Esophagus squamous epithelium (tissue), 5 donors: ENCODE results near the gene PTP4A2. TPM values are rescaled to one million over a fixed set of nuclear protein-coding genes. Genes with fewer than 3 reads are reported as not detected.
A peak's percentile ranks its signal among the peaks of the same experiment; 100 is the strongest.

Experiments
- DNase-seq: peaks from one replicate; lab custom pipeline; 2025; lab: John Stamatoyannopoulos, UW
- H3K27ac ChIP-seq, 4 donors: fragments of 200-600 bp; sonication (generic); one replicate each; pipeline ENCODE4 v1.5.1; 2016 to 2019; ENCODE audit warnings: mild to moderate bottlenecking in 1 of 4
- H3K27me3 ChIP-seq, 4 donors: fragments of 200-600 bp; sonication (generic); 1 replicate in 3 of 4; 2 replicates in 1 of 4; pipeline versions ENCODE4 v1.5.1 to v1.6.0; 2017 to 2021; ENCODE audit warnings: antibody characterized with exemption in 1 of 4
- H3K36me3 ChIP-seq, 3 donors: fragments of 200-600 bp; sonication (generic); one replicate each; pipeline ENCODE4 v1.5.1; 2016 to 2019
- H3K4me1 ChIP-seq, 3 donors: fragments of 200-600 bp; sonication (generic); one replicate each; pipeline ENCODE4 v1.5.1; 2017 to 2019
- H3K4me3 ChIP-seq, 4 donors: fragments of 200-600 bp; sonication (generic); 1 replicate in 3 of 4; 2 replicates in 1 of 4; pipeline ENCODE4 v1.5.1; 2016 to 2019; ENCODE audit warnings: mild to moderate bottlenecking in 2 of 4, moderate library complexity in 1 of 4
- H3K9me3 ChIP-seq, 3 donors: fragments of 200-600 bp; sonication (generic); one replicate each; pipeline ENCODE4 v1.5.1; 2016 to 2019
- POLR2A ChIP-seq, 4 donors: fragments of 450-650 bp; IDR thresholded peaks; one replicate each; pipeline ENCODE4 v1.6.1; 2017; ENCODE audit warnings: antibody characterized with exemption in 4 of 4, mild to moderate bottlenecking in 4 of 4, moderate library complexity in 3 of 4
- WGBS, 2 donors: methylation state at CpG; one replicate each; pipeline ENCODE4 v1.1.5; 2018; 5-methylcytosine and 5-hydroxymethylcytosine counted together
- intact Hi-C: fragments of 100-400 bp; cut with DNase I; formaldehyde crosslinking; loops from one replicate; pipeline ENCODE4 v1.15.0; 2022
- total RNA-seq, 4 donors: library from RNA; depleted of rRNA; stranded (reverse); fragments of >200 nt; gene quantifications; one replicate each; pipeline ENCODE4 v1.1.0, GENCODE V29; 2016
- TF ChIP-seq, protein P1 (sequence below), 6 experiments: fragments of 450-650 bp in 4 of 6; fragments of 200-600 bp in 2 of 6; sonication (generic) in 2 of 6; IDR thresholded peaks; one replicate each; pipeline ENCODE4 v1.5.1; 2016 to 2019; ENCODE audit warnings: antibody characterized with exemption in 6 of 6, mild to moderate bottlenecking in 4 of 6, moderate library complexity in 4 of 6
- donor health status: DM: yes; HTN: yes; CAD: no.

Gene PTP4A2
- total RNA-seq, 4 donors from 2014 or later = 71.4 to 122 (median 108) TPM

DNA sequence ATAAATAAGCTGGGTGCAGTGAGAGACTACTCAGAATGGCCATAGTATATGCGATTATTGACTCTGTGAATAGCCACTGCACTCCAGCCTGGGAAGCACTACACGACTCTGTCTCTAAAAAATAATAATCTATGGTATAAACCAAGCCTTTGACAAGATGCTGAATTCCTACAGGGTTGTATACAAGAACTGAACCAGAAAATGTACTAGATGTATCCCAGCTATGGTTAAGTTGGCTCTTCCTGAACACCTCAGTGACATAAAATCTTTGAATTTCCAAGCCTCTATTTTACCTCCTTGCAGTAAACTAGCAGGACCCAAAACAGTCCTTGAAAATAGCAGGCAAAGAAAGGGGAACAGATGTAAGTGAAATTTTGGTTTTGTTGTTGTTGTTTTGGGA lies 32.5 kb downstream of the PTP4A2 start:
- Histone ChIP-seq H3K27ac (no peak overlapping the region), H3K4me1 (peaks cover 0 to 8% (median under 1%) of the 10 kb centered on the region in 3 donors), H3K9me3 (no peaks in the 10 kb centered on the region), H3K36me3 (peaks cover 4 to 56% (median 16%) of the 10 kb centered on the region in 3 donors), H3K27me3 (no peaks in the 10 kb centered on the region), H3K4me3 (no peak overlapping the region)
- DNase-seq = no peak
- TF ChIP-seq POLR2A (IDR thresholded peaks at IDR 0.05) = no peak
- TF ChIP-seq, protein P1, sequence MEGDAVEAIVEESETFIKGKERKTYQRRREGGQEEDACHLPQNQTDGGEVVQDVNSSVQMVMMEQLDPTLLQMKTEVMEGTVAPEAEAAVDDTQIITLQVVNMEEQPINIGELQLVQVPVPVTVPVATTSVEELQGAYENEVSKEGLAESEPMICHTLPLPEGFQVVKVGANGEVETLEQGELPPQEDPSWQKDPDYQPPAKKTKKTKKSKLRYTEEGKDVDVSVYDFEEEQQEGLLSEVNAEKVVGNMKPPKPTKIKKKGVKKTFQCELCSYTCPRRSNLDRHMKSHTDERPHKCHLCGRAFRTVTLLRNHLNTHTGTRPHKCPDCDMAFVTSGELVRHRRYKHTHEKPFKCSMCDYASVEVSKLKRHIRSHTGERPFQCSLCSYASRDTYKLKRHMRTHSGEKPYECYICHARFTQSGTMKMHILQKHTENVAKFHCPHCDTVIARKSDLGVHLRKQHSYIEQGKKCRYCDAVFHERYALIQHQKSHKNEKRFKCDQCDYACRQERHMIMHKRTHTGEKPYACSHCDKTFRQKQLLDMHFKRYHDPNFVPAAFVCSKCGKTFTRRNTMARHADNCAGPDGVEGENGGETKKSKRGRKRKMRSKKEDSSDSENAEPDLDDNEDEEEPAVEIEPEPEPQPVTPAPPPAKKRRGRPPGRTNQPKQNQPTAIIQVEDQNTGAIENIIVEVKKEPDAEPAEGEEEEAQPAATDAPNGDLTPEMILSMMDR (IDR thresholded peaks at IDR 0.05) = no peak
- intact Hi-C loops = no loop called here
- WGBS, 2 donors = 85 to 92% methylated on average over 2 of the region's 2 CpGs

DNA sequence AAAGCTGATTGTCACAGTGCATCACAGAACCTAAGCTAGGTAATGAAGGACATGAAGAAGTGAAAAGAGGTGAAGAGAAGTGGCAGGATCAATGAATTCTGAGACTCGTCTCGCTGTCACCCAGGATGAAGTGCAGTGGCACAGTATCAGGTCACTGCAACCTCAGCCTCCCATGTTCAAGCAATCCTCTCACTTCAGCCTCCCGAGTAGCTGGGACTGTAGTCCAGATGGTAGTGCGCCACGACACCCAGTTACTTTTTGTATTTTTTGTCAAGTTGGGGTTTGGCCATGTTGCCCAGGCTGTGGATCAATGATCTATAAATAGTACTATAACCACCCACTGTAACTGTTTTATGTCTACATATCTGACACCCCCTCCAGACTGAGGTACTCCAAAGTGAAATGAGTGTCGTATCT lies 33.1 kb downstream of the PTP4A2 start:
- H3K36me3 ChIP-seq = peaks cover 4 to 52% (median 16%) of the 10 kb centered on the region in 3 donors
- intact Hi-C loops = no loop called here
- peaks cover 0 to 2% (median 0%) of the 10 kb centered on the region in 3 donors for H3K4me1 ChIP-seq
- no peak overlapping the region for H3K4me3 ChIP-seq
- H3K27me3 ChIP-seq = no peaks in the 10 kb centered on the region
- WGBS, 2 donors = 88 to 92% methylated on average over 6 of the region's 6 CpGs
- no peak overlapping the region for H3K27ac ChIP-seq
- H3K9me3 ChIP-seq = no peaks in the 10 kb centered on the region
- DNase-seq = no peak
- TF ChIP-seq, protein P1 (IDR thresholded peaks at IDR 0.05) = no peak
- no peak for TF ChIP-seq POLR2A (IDR thresholded peaks at IDR 0.05)

DNA sequence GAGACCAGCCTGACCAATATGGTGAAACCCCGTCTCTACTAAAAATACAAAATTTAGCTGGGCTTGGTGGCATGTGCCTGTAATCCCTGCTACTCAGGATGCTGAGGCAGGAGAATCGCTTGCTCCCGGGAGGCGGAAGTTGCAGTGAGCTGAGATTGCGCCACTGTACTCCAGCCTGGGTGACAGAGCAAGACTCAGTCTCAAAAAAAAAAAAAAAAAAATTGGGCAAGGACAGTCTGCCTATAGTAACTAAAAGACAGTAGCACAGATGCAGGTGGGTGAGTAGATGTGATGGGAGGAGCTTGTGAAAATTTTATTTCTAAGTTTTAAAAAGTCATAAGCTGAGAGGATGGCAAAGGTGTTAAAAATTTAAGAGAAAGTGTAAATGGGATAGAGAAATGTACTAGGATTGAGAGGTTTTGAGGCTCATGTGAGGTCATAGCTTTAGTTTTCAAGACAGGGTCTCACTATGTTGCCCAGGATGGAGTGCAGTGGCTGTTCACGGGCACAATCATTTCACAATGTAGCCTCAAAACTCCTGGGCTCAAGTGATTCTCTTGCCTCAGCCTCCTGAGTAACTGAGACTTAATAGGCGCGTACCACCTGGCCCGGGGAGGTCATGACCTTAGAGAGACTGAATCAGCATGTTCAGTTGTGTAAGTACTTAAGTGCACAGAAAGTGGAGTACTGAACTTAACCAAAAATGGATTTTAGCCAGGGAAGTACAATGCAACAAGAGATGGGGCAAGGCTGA lies 33.7 kb downstream of the PTP4A2 start:
- Histone ChIP-seq H3K9me3 (no peaks in the 10 kb centered on the region), H3K27ac (peak overlapping the region in 1 of 4 donors; percentile 21), H3K4me1 (no peaks in the 10 kb centered on the region), H3K4me3 (no peak overlapping the region), H3K36me3 (peaks cover 4 to 46% (median 16%) of the 10 kb centered on the region in 3 donors), H3K27me3 (no peaks in the 10 kb centered on the region)
- no peak for TF ChIP-seq POLR2A (IDR thresholded peaks at IDR 0.05)
- TF ChIP-seq, protein P1 (IDR thresholded peaks at IDR 0.05) = no peak
- 70 to 73% methylated on average over 9 of the region's 9 CpGs for WGBS, 2 donors
- intact Hi-C loops = no loop called here
- DNase-seq = no peak

DNA sequence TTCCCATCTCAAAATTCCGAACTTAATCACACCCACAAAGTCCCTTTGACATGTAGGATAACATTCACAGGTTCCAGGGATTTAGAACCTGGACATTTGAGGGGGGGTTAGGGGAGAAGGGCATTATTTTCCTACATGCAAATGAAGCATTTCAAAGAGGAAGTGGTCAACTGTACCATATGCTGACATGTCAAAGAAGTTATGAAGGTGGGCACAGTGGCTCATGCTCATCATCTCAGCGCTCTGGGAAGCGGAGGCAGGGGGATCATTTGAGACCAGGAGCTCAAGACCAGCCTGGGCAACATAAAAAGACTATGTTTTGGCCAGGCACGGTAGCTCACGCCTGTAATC lies 35.7 kb downstream of the PTP4A2 start:
- 93 to 96% methylated on average over 5 of the region's 5 CpGs for WGBS, 2 donors
- no peaks in the 10 kb centered on the region for H3K9me3 ChIP-seq
- H3K4me3 ChIP-seq = no peak overlapping the region
- intact Hi-C loops = no loop called here
- H3K27me3 ChIP-seq = no peaks in the 10 kb centered on the region
- H3K4me1 ChIP-seq = peaks cover 0 to 10% (median 0%) of the 10 kb centered on the region in 3 donors
- TF ChIP-seq POLR2A (IDR thresholded peaks at IDR 0.05) = no peak
- TF ChIP-seq, protein P1 (IDR thresholded peaks at IDR 0.05) = no peak
- peaks cover 4 to 27% (median 5%) of the 10 kb centered on the region in 3 donors for H3K36me3 ChIP-seq
- no peak for DNase-seq
- no peak overlapping the region for H3K27ac ChIP-seq

DNA sequence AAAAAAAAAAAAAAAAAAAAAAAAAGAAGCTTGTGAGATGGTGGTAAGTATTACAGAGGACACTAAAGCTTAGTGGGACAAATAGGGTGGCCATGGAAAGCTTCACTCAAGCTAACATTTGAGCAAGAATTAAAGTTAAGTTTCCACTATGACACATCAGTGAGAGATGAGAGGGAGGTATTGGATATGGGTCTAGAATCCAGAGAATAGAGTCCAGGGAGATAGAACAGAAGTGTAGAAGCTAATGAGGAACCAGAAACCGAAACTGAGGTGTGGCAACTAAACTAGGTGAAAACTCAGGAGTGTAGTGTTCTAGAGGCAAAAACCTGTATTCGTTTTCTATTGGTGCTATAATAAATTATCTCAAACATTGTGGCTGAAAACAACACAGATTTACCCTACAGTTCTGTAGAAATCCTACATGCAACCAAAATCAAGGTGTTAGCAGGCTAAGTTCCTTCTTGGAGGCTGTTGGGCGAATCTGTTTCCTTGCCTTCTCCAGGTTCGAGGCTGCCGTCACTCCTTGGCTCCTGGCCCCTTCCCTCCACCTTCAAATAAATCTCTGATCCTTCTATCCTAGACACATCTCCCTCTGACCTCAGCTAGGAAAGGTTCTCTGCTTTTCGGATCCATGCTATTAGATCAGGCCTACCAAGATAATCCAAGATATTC lies 36.2 kb downstream of the PTP4A2 start:
- Histone ChIP-seq H3K9me3 (no peaks in the 10 kb centered on the region), H3K36me3 (peaks cover under 1 to 22% (median 4%) of the 10 kb centered on the region in 3 donors), H3K27ac (no peak overlapping the region), H3K4me3 (no peak overlapping the region), H3K27me3 (no peaks in the 10 kb centered on the region), H3K4me1 (peaks cover 0 to 15% (median 0%) of the 10 kb centered on the region in 3 donors)
- TF ChIP-seq POLR2A (IDR thresholded peaks at IDR 0.05) = no peak
- TF ChIP-seq, protein P1 (IDR thresholded peaks at IDR 0.05) = no peak
- DNase-seq = no peak
- intact Hi-C loops = no loop called here
- 94 to 95% methylated on average over 6 of the region's 6 CpGs for WGBS, 2 donors
